SK-N-SH (cell line): ENCODE data around the gene PTGES3. TPM values are rescaled to one million over a fixed set of nuclear protein-coding genes. Genes with fewer than 3 reads are reported as not detected.

ENCODE experiments used
- CHD2 ChIP-seq: fragments of 150-350 bp; IDR thresholded peaks from 2 replicates; pipeline ENCODE4 v1.6.1; 2018; ENCODE audit warnings: low read length; ENCODE audit not compliant: partially characterized antibody
- EP300 ChIP-seq, 2 experiments: IDR thresholded peaks; 2 replicates each; pipeline versions ENCODE4 v1.4.0 to v1.6.1; 2012; ENCODE audit warnings: borderline replicate concordance in 1 of 2, low read depth in 1 of 2, low read length in 1 of 2
- EZH2phosphoT487 ChIP-seq: fragments of 200-600 bp; sonication (generic); IDR thresholded peaks from 2 replicates; pipeline ENCODE4 v1.6.1; 2017; ENCODE audit warnings: low read depth, mixed run types, mild to moderate bottlenecking, antibody characterized with exemption, moderate library complexity, borderline replicate concordance
- FOXJ3 ChIP-seq: sonication (generic); formaldehyde crosslinking; IDR thresholded peaks from 2 replicates; pipeline ENCODE4 v1.5.1; 2020; ENCODE audit warnings: mild to moderate bottlenecking, missing genetic modification reagents
- JUND ChIP-seq: IDR thresholded peaks from 2 replicates; pipeline ENCODE4 v1.4.0; 2012
- MXI1 ChIP-seq: IDR thresholded peaks from 2 replicates; pipeline ENCODE4 v1.6.1; 2012; ENCODE audit warnings: mild to moderate bottlenecking, low read depth, low read length, improper control_type of control experiment
- RFX5 ChIP-seq: IDR thresholded peaks from 2 replicates; pipeline ENCODE4 v1.6.1; 2012; ENCODE audit warnings: mild to moderate bottlenecking, improper control_type of control experiment, low read length
- TCF12 ChIP-seq: IDR thresholded peaks from 2 replicates; pipeline ENCODE4 v1.4.0; 2012
- TEAD4 ChIP-seq: IDR thresholded peaks from 2 replicates; pipeline ENCODE4 v1.4.0; 2012; ENCODE audit warnings: mild to moderate bottlenecking, borderline replicate concordance; ENCODE audit not compliant: insufficient read depth
- polyA plus RNA-seq, 3 experiments: library from polyadenylated mRNA; depleted of rRNA; stranded (reverse); fragments of >200 nt; gene quantifications; 2 replicates each; pipeline ENCODE4 v1.2.3, GENCODE V29; 2012
- TF ChIP-seq, protein P1 (sequence below): IDR thresholded peaks from 2 replicates; pipeline ENCODE4 v1.4.0; 2012; ENCODE audit warnings: low read depth, borderline replicate concordance
- TF ChIP-seq, protein P2 (sequence below): IDR thresholded peaks from 2 replicates; pipeline ENCODE4 v1.6.1; 2012; ENCODE audit warnings: mild to moderate bottlenecking, low read depth, low read length, moderate library complexity
- TF ChIP-seq, protein P3 (sequence below): fragments of 150-350 bp; IDR thresholded peaks from 2 replicates; pipeline ENCODE4 v1.6.1; 2017; ENCODE audit warnings: antibody characterized with exemption, low read length, low read depth, borderline replicate concordance
- TF ChIP-seq, protein P4 (sequence below): fragments of 150-350 bp; IDR thresholded peaks from 2 replicates; pipeline ENCODE4 v1.6.1; 2016; ENCODE audit warnings: mild to moderate bottlenecking, low read depth, low read length

The PTGES3 gene
- polyA plus RNA-seq, 1 of the 3 experiments (the other 2 are of a cell fraction), result 38.9 TPM

DNA sequence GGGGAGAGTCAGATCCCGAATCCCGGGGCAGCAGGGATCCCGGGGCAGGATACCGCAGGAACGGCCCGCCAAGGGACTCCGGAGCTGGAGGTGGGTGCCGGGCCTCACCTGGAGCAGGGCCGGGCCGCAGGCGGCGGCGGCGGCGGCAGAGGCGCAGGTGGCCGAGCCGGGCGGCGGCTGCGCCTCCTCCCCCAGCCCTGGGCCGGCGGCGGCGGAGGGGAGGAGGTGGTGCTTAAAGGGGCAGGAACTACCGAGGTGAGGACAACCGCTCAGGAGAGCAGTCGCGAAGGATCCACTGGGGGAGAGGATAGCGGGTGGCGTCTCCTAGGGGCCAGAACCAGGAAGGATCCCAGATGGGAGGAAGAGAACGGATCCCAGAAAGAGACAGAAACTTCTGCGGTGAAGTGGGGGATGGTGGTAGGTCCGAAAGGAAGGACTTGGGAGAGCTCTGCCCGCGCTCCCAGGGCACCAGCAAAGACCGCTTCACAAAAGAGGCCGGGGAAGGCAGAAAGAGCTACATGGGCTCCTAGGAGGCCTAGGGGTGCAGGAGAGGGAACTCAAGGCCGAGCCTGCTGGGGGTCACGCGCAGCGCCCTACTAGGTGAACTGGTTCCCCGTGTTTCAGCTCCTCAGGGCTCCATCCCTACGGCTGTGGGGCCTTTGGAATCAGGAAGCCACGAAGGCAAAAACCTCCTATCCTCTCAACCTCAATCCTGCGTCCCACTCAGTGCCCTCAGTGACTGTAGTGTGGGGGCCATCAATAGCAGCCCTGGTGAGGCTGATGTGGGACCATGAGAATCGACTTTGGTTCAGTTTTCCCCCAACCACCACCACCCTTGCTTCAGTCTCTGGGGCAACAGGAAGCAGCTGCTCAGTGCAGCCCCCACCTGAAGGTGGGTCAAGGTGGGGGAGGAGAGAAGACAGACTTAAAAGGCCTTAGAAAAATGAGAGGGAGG lies 53.0 kb downstream of the PTGES3 start (continued):
- no peak for TF ChIP-seq FOXJ3 (CRISPR knock-in tag)
- TF ChIP-seq, protein P1, sequence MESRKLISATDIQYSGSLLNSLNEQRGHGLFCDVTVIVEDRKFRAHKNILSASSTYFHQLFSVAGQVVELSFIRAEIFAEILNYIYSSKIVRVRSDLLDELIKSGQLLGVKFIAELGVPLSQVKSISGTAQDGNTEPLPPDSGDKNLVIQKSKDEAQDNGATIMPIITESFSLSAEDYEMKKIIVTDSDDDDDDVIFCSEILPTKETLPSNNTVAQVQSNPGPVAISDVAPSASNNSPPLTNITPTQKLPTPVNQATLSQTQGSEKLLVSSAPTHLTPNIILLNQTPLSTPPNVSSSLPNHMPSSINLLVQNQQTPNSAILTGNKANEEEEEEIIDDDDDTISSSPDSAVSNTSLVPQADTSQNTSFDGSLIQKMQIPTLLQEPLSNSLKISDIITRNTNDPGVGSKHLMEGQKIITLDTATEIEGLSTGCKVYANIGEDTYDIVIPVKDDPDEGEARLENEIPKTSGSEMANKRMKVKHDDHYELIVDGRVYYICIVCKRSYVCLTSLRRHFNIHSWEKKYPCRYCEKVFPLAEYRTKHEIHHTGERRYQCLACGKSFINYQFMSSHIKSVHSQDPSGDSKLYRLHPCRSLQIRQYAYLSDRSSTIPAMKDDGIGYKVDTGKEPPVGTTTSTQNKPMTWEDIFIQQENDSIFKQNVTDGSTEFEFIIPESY, result no peak
- TF ChIP-seq, protein P2, sequence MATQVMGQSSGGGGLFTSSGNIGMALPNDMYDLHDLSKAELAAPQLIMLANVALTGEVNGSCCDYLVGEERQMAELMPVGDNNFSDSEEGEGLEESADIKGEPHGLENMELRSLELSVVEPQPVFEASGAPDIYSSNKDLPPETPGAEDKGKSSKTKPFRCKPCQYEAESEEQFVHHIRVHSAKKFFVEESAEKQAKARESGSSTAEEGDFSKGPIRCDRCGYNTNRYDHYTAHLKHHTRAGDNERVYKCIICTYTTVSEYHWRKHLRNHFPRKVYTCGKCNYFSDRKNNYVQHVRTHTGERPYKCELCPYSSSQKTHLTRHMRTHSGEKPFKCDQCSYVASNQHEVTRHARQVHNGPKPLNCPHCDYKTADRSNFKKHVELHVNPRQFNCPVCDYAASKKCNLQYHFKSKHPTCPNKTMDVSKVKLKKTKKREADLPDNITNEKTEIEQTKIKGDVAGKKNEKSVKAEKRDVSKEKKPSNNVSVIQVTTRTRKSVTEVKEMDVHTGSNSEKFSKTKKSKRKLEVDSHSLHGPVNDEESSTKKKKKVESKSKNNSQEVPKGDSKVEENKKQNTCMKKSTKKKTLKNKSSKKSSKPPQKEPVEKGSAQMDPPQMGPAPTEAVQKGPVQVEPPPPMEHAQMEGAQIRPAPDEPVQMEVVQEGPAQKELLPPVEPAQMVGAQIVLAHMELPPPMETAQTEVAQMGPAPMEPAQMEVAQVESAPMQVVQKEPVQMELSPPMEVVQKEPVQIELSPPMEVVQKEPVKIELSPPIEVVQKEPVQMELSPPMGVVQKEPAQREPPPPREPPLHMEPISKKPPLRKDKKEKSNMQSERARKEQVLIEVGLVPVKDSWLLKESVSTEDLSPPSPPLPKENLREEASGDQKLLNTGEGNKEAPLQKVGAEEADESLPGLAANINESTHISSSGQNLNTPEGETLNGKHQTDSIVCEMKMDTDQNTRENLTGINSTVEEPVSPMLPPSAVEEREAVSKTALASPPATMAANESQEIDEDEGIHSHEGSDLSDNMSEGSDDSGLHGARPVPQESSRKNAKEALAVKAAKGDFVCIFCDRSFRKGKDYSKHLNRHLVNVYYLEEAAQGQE, result no peak
- TF ChIP-seq EZH2phosphoT487, result no peak
- TF ChIP-seq, protein P3, sequence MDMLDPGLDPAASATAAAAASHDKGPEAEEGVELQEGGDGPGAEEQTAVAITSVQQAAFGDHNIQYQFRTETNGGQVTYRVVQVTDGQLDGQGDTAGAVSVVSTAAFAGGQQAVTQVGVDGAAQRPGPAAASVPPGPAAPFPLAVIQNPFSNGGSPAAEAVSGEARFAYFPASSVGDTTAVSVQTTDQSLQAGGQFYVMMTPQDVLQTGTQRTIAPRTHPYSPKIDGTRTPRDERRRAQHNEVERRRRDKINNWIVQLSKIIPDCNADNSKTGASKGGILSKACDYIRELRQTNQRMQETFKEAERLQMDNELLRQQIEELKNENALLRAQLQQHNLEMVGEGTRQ, result no peak
- no peak for TF ChIP-seq RFX5
- 0 out of 2 replicates have a peak, but pooled peaks have one; percentile 13 for TF ChIP-seq MXI1
- TF ChIP-seq, protein P4, sequence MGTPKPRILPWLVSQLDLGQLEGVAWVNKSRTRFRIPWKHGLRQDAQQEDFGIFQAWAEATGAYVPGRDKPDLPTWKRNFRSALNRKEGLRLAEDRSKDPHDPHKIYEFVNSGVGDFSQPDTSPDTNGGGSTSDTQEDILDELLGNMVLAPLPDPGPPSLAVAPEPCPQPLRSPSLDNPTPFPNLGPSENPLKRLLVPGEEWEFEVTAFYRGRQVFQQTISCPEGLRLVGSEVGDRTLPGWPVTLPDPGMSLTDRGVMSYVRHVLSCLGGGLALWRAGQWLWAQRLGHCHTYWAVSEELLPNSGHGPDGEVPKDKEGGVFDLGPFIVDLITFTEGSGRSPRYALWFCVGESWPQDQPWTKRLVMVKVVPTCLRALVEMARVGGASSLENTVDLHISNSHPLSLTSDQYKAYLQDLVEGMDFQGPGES, result no peak
- TF ChIP-seq TCF12, result no peak; the same call in 1 of the 2 replicates
- no peak for TF ChIP-seq TEAD4
- TF ChIP-seq CHD2, result peak; percentile 46
- TF ChIP-seq EP300 (IDR thresholded peaks at IDR 0.05; ENCODE audit: borderline replicate concordance in 1 of 2, low read depth in 1 of 2, low read length in 1 of 2), result no peak
- TF ChIP-seq JUND, result no peak
